HG03575 (cell line): ENCODE data around the gene HBE1.

Experiments used
- ATAC-seq: cut with Tn5 transposase; IDR thresholded peaks from one replicate; pipeline ENCODE4 v1.9.1; 2021; ENCODE audit not compliant: unreplicated experiment, insufficient number of reproducible peaks, low FRiP score; ENCODE audit errors: extremely low read depth

Gene HBE1

GRCh38 chr11:5286901-5287300 is 17.2 kb upstream of the HBE1 start:
- ATAC-seq = no peak

GRCh38 chr11:5286351-5286750 is 16.6 kb upstream of the HBE1 start:
- ATAC-seq = no peak

- ATAC-seq = no peak
These were observed 16.1 kb upstream of the HBE1 start for GRCh38 chr11:5285703-5286340.

- ATAC-seq = no peak
These were observed 14.9 kb upstream of the HBE1 start for GRCh38 chr11:5284637-5285036.

GRCh38 chr11:5283882-5284281 is 14.1 kb upstream of the HBE1 start:
- ATAC-seq = no peak

- ATAC-seq = no peak
These were observed 13.3 kb upstream of the HBE1 start for GRCh38 chr11:5283086-5283485.

GRCh38 chr11:5282628-5283027 is 12.9 kb upstream of the HBE1 start:
- no peak for ATAC-seq

- no peak for ATAC-seq
These were observed 11.9 kb upstream of the HBE1 start for GRCh38 chr11:5281596-5281995.

GRCh38 chr11:5280582-5281102 is 10.9 kb upstream of the HBE1 start:
- peak; percentile 86 for ATAC-seq

GRCh38 chr11:5279471-5280090 is 9.8 kb upstream of the HBE1 start:
- no peak for ATAC-seq

GRCh38 chr11:5277807-5278382 is 8.2 kb upstream of the HBE1 start:
- ATAC-seq = no peak

- no peak for ATAC-seq
These were observed 7.0 kb upstream of the HBE1 start for GRCh38 chr11:5276697-5277096.

- ATAC-seq = no peak
These were observed 5.8 kb upstream of the HBE1 start for GRCh38 chr11:5275369-5276110.

- no peak for ATAC-seq
These were observed 4.7 kb upstream of the HBE1 start for GRCh38 chr11:5274395-5274794.

- no peak for ATAC-seq
These were observed 2.8 kb upstream of the HBE1 start for GRCh38 chr11:5272395-5273017.

- no peak for ATAC-seq
These were observed 2.6 kb downstream of the HBE1 start for GRCh38 chr11:5267033-5267563.

- ATAC-seq = no peak
These were observed 3.1 kb downstream of the HBE1 start for GRCh38 chr11:5266609-5267008.

GRCh38 chr11:5265832-5266231 is 3.9 kb downstream of the HBE1 start:
- ATAC-seq = no peak
